DLD1 (cell line): ENCODE results near the gene WDR72.

Experiments used
- in situ Hi-C: cut with HindIII; loops from 2 replicates; pipeline ENCODE4 v1.10.0; 2017; ENCODE audit warnings: low sequenced_read_pairs

The WDR72 gene

DNA sequence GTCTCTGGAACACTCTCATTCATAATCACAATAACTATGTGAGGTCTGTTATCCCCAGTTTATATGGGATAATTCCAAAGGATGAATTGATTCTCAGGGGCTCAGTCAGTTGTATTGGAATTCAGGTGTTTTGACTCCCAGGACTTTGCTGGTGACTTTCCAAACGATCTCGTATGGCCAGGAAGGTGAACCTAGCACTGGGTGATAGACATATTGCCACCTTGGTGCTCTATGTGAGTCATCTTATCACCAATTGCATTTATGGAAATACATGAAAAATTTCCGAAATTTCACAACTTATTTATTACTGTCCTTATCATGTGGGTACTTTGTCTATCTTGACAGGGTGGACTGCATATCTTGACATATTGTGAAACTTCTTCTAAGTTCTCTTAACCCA lies 287.3 kb downstream of the WDR72 start:
- in situ Hi-C loops, result no loop called here

DNA sequence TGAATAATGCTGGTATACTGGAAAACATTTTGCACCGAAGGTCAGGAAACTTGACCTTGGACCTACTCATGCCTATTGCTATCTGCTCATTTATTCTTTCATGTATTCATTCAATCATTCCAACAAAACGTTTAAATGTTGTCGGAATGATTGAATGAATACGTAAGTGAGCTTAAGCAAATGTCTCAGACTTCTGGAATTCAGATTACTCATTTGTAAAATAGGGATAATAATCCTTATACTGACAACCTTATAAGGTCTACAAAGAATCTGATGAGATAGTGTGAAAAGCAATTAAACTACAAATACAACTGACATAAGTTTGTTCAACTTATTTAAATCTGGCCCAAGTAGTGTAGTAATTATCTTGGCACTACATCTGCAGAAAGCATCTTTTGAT lies 288.7 kb downstream of the WDR72 start:
- in situ Hi-C loops, result no loop called here

DNA sequence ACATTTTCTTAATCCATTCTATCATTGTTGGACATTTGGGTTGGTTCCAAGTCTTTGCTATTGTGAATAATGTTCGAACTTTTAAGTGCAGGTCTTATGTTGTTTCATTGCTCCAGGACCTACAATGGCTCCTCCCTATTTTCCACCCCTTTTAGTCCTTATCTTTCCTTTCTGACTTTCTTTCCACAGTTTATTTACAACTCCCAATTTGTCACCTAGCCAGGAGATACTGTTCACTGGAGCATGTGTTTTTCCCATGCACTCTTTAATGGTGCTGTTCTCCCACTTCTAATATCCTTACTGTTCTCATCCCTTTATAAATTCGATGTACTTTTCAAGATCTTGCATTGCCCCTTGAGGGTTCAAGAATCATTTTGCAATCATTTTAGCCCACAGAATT lies 290.0 kb downstream of the WDR72 start:
- in situ Hi-C loops, result no loop called here
